Mucosa of rectum (tissue), 2 donors: ENCODE data around the gene GRIN2A.

ENCODE experiments used
- H3K27ac ChIP-seq, 2 donors: one replicate each; pipeline ENCODE4 v1.7.0; 2013; ENCODE audit warnings: inconsistent platforms in 2 of 2, low read depth in 2 of 2, low read length in 2 of 2
- H3K27me3 ChIP-seq, 2 donors: one replicate each; pipeline ENCODE4 v1.7.0; 2013; ENCODE audit warnings: low read length in 2 of 2; ENCODE audit not compliant: control insufficient read depth in 2 of 2, insufficient read depth in 2 of 2
- H3K36me3 ChIP-seq, 2 donors: one replicate each; pipeline ENCODE4 v1.7.0; 2013; ENCODE audit warnings: low read length in 2 of 2; ENCODE audit not compliant: control insufficient read depth in 2 of 2, insufficient read depth in 2 of 2
- H3K4me1 ChIP-seq, 2 donors: one replicate each; pipeline ENCODE4 v1.7.0; 2013; ENCODE audit warnings: low read length in 2 of 2, mild to moderate bottlenecking in 1 of 2; ENCODE audit not compliant: control insufficient read depth in 2 of 2, insufficient read depth in 2 of 2
- H3K4me3 ChIP-seq, 2 donors: one replicate each; pipeline ENCODE4 v1.7.0; 2013; ENCODE audit warnings: low read length in 2 of 2
- H3K9ac ChIP-seq, 2 donors: one replicate each; pipeline ENCODE4 v1.7.0; 2013; ENCODE audit warnings: low read length in 2 of 2, low read depth in 1 of 2, mild to moderate bottlenecking in 1 of 2
- H3K9me3 ChIP-seq, 2 donors: one replicate each; pipeline ENCODE4 v1.7.0; 2013; ENCODE audit warnings: low read length in 2 of 2; ENCODE audit not compliant: control insufficient read depth in 2 of 2
- donor health status: healthy.
- donor health status: Normal muscosa, but diverticular disease.

GRIN2A gene

DNA sequence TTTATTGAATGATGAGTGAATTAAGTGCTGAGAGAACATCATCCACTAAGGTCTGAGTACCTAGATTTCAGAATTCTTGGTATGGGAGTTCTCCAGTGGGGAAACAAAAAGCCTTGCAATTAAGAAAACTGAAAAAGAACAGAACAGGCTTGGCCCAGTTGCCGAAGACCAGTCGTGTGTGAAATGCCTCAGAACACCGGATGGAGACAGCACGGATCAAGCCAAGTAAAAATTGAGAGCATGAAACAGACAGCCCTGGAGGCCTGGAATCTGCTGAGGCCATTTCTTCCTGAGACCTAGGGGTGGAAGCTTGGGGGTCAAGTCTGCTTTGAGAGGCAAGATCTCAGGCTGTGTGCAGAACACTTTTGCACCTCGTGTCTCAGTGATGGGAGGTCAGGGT is 43.3 kb downstream of the GRIN2A start:
- Histone ChIP-seq H3K4me3 (no peak overlapping the region), H3K27ac (no peak overlapping the region), H3K4me1 (no peaks in the 10 kb centered on the region), H3K36me3 (no peaks in the 10 kb centered on the region), H3K9ac (no peak overlapping the region), H3K27me3 (no peaks in the 10 kb centered on the region), H3K9me3 (no peaks in the 10 kb centered on the region)

DNA sequence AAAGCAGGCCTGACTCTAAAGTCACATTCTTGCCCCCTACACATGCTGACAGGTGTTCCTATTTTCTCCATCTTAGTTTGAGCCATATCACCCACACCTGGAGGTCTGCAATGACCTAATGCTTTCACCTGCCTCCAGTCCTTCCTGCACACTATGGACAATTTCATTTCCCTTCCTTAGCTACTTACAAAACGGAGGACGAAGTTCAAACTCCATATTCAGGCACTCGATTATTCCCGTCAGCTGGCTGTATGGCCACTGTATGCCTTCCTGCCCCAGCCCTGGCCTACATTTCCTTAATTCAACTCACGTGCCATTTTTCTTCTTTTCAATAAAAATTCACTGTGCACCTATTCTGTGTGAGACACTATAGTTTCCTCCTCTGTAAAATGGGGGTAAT is 44.9 kb downstream of the GRIN2A start:
- no peak overlapping the region for H3K4me3 ChIP-seq
- H3K27ac ChIP-seq = no peak overlapping the region
- H3K9me3 ChIP-seq = no peaks in the 10 kb centered on the region
- no peaks in the 10 kb centered on the region for H3K27me3 ChIP-seq
- no peaks in the 10 kb centered on the region for H3K36me3 ChIP-seq
- no peak overlapping the region for H3K9ac ChIP-seq
- no peaks in the 10 kb centered on the region for H3K4me1 ChIP-seq

DNA sequence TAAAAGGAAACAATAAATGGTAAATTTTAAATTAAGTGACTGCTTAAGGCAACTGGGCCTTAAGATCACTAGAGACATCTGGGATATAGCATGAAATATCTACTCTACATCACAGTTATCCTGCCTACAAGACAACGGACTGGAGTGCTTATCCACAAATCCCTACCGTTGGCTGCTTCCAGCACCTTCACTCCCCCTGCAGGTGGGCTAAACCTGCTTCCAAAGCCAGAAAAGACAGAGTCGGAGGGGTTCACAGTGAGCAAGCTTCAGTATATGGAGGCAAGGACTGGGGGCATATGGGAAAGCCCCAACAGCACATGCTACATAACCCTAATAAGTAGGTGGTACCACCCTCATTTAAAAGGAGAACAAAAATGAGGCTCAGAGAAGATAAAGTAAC is 45.3 kb downstream of the GRIN2A start:
- no peaks in the 10 kb centered on the region for H3K27me3 ChIP-seq
- no peak overlapping the region for H3K27ac ChIP-seq
- no peak overlapping the region for H3K4me3 ChIP-seq
- H3K4me1 ChIP-seq = no peaks in the 10 kb centered on the region
- H3K36me3 ChIP-seq = no peaks in the 10 kb centered on the region
- H3K9me3 ChIP-seq = no peaks in the 10 kb centered on the region
- H3K9ac ChIP-seq = no peak overlapping the region

DNA sequence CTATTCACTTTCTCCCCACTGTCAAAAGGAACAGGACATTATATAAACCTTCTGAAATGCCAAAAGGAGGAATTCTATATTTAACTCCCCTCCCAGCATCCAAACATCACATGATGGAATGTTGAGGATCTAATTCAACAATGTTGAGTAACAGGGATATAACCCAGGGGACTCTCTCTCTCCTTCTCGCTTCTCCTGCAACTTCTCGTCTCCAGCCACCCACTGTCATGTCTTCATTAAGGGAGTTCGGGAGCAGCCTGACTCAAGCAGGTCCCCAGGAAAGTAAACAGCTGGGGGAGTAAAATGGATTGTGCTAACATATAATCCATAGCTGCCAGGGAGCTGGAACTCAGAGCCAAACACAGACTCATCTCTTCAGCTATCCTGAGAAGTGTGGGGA is 51.7 kb downstream of the GRIN2A start:
- Histone ChIP-seq H3K27ac (no peak overlapping the region), H3K9ac (no peak overlapping the region), H3K4me3 (no peak overlapping the region), H3K27me3 (no peaks in the 10 kb centered on the region), H3K9me3 (no peaks in the 10 kb centered on the region), H3K36me3 (no peaks in the 10 kb centered on the region), H3K4me1 (no peaks in the 10 kb centered on the region)

DNA sequence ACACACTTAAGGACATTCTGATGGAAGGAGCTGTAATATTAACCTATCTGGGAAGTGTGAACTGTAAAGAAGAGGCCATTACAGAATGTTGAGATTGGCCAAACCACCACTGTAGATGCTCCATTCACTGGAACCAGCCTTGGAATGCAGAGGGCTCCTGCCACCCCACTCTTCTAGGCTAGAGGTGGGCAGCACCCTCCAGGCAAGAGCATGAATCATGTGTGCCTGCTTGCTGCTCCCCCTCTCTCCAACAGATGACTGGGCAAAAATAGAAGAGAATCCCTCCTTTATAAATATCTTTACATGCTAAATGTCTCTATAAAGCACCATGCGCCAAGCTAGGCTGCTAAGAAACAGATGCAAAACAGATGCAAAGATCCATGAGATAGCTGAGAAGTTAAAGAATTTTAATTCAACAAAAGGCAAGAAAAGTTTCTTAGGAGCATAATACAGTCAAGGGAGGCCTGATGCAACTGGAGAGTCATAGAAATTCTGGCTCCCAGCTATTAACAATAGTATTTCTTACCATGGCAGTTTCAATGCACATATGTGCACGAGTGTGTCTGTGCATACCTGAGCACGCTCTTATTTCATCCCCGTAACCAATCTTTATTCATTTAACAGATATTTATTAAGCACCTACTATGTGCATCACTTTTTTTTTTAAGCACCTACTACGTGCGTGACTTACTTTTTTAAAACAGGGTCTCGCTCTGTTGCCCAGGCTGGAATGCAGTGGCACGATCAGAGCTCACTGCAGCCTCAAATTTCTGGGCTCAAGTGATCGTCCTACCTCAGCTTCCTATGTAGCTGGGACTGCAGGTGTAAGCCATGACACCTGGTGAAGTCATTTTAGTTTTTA is 53.6 kb downstream of the GRIN2A start:
- Histone ChIP-seq H3K27ac (no peak overlapping the region), H3K4me1 (no peaks in the 10 kb centered on the region), H3K36me3 (no peaks in the 10 kb centered on the region), H3K4me3 (no peak overlapping the region), H3K9me3 (no peaks in the 10 kb centered on the region), H3K27me3 (no peaks in the 10 kb centered on the region), H3K9ac (no peak overlapping the region)

DNA sequence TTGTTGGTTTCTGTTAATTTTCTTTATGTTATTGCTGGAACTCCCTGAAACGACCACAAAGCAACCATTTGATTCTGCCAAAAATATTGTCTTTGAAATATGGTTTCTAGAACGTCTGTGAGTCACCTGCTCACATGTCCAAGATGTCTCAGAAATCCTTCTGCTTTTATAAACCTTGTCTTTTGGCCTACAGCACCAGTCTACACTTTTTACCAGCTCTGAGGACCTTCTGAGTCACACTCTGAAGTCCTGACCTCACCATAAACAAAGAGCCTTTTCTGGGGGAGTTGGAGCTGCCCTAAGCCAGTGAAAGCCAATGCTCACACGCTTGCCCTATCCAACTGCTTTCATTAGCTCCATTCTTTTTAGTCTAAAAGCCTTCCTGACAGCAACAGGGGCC is 55.5 kb downstream of the GRIN2A start:
- Histone ChIP-seq H3K36me3 (no peaks in the 10 kb centered on the region), H3K9ac (no peak overlapping the region), H3K27ac (no peak overlapping the region), H3K4me1 (no peaks in the 10 kb centered on the region), H3K9me3 (no peaks in the 10 kb centered on the region), H3K4me3 (no peak overlapping the region), H3K27me3 (no peaks in the 10 kb centered on the region)

DNA sequence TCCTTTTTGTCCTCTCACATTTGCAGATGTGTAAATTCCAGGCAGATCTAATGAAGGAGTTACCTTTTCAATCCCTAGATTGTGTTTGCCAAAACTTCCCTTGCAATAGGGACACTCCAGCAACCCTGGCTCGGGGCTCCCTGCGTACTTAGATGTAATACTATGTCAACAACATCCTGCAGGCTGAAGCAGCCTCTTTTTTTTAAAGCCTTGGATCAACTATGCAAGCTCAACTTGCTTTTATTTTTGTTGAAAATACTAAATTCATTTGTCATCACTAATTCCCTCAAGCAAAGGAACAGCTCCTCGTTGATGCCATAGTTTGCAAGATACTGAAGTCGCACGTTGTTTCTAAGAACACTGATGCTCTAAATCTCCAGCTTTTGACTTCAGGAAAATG is 59.1 kb downstream of the GRIN2A start:
- Histone ChIP-seq H3K27ac (no peak overlapping the region), H3K4me1 (no peaks in the 10 kb centered on the region), H3K36me3 (no peaks in the 10 kb centered on the region), H3K4me3 (no peak overlapping the region), H3K9me3 (no peaks in the 10 kb centered on the region), H3K27me3 (no peaks in the 10 kb centered on the region), H3K9ac (no peak overlapping the region)

DNA sequence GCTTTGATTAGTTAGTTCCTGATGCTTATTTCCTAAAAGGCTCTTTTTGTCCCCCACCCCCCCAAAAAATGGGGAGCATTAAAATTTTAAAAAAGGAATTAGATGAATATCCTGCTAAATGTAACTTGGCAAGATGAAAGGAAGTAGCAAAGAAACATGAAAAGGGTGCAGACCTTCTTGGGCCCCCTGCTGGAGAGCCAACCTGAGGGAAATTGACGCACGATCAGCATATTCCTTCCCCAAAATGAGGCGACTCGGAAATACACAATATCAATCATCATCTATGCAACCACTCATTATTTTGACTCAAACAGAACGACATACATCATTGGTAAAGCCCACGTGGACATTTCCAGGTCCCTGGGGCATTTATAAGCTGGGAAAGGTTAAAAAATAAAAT is 59.7 kb downstream of the GRIN2A start:
- Histone ChIP-seq H3K4me1 (no peaks in the 10 kb centered on the region), H3K9me3 (no peaks in the 10 kb centered on the region), H3K27me3 (no peaks in the 10 kb centered on the region), H3K27ac (no peak overlapping the region), H3K9ac (no peak overlapping the region), H3K4me3 (no peak overlapping the region), H3K36me3 (no peaks in the 10 kb centered on the region)

DNA sequence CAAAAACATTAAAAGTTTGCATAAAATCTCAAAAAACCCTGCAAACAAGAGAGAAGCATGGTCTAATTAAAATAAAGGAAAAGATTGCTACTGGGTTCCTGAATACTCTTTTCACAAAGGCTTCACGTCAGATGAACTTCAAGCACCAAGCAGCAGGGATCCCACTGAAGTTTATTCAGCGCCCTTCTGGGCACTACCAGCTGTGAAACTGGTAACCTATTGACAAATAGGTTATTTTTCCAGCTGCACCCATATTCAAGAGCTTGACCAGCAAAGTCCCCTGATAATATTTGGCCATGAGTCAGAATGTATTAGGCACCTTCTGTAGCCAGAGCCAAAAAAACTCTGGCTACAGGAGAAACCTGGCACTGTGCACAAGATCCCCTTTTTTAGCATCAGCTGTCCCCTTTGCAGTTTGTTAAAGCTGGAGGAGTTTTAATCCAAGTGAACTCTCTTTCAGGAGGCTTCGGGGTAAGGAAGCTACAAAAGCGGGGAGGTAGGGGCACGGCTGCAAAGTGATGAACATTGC is 60.3 kb downstream of the GRIN2A start:
- no peak overlapping the region for H3K9ac ChIP-seq
- no peaks in the 10 kb centered on the region for H3K27me3 ChIP-seq
- H3K36me3 ChIP-seq = no peaks in the 10 kb centered on the region
- H3K4me3 ChIP-seq = no peak overlapping the region
- no peak overlapping the region for H3K27ac ChIP-seq
- H3K9me3 ChIP-seq = no peaks in the 10 kb centered on the region
- H3K4me1 ChIP-seq = no peaks in the 10 kb centered on the region

DNA sequence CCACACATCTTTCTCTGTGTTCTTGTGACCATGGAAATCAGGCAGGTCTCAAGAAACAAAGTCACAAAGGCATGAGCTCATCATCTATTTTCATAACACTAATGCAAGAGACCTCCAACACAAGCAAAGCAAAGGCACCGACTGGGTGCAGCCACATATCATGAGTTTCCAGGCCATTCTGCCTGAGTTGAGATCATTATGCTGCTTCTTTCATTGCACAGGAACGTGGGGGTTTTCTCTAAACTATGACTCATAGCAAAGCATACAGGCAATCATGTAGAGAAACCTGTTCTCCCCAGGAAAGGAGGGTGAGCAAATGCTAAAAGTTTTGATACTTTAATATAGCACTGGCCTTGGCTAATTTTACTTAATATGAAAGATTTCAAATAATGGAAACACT is 60.7 kb downstream of the GRIN2A start:
- Histone ChIP-seq H3K4me3 (no peak overlapping the region), H3K27ac (no peak overlapping the region), H3K9me3 (no peaks in the 10 kb centered on the region), H3K36me3 (no peaks in the 10 kb centered on the region), H3K4me1 (no peaks in the 10 kb centered on the region), H3K27me3 (no peaks in the 10 kb centered on the region), H3K9ac (no peak overlapping the region)
